K562 (cell line): ENCODE results near the gene HSD17B1. TPM values are rescaled to one million over a fixed set of nuclear protein-coding genes. Genes with fewer than 3 reads are reported as not detected.

Experiments used
- ATAC-seq: fragments of 200-7000 bp; cut with Tn5 transposase; 3 replicates; pipeline ENCODE4 v1.9.1; 2020; ENCODE audit warnings: moderate library complexity
- BruUV-seq: library from RNA; stranded (reverse); fragments of 400-500 nt; replicated peaks from 2 replicates; lab custom pipeline; 2021; lab: Mats Ljungman, UMichigan
- CTCF ChIA-PET: fragments of 300-600 bp; formaldehyde crosslinking; extraction: SDS; loops from one replicate; lab custom pipeline; 2021; ENCODE audit warnings: low intra/inter-chr PET ratio; lab: Yijun Ruan, JAX
- POLR2A ChIA-PET: fragments of 300-600, 350-650 bp; sonication (Branson Sonifier 250); formaldehyde crosslinking; extraction: SDS; loops from one replicate; lab custom pipeline; 2021; ENCODE audit warnings: antibody characterized with exemption, inconsistent platforms; lab: Yijun Ruan, JAX
- DNase-seq, 4 experiments: peaks; one replicate each; pipeline versions ENCODE4 v3.0.0 to v3.0.0-alpha.2; 2011 to 2018; ENCODE audit warnings: low spot score in 3 of 4, mixed read lengths in 3 of 4; ENCODE audit errors: extremely low read depth in 1 of 4
- FAIRE-seq: peaks from 2 replicates; lab custom pipeline; 2011; peaks lifted over from hg19 to GRCh38; lab: Jason Lieb, UNC
- H2AFZ ChIP-seq: 2 replicates; pipeline ENCODE4 v1.6.0; 2011; ENCODE audit warnings: low read depth, low read length, control low read depth, inconsistent platforms
- H3K27ac ChIP-seq: fragments of 200-600 bp; 3 replicates; pipeline ENCODE4 v1.8.0; 2011; ENCODE audit warnings: low read depth, mild to moderate bottlenecking, control low read depth, inconsistent platforms, low read length, moderate library complexity, mixed read lengths; ENCODE audit errors: extremely low read depth
- H3K27me3 ChIP-seq, 2 experiments: fragments of 300-600 bp in 1 of 2; 2 replicates in 1 of 2; 3 replicates in 1 of 2; pipeline versions ENCODE4 v1.6.0 to v1.8.0; 2011; ENCODE audit warnings: inconsistent platforms in 2 of 2, low read length in 2 of 2, mild to moderate bottlenecking in 1 of 2, mixed read lengths in 1 of 2, moderate library complexity in 1 of 2; ENCODE audit not compliant: control insufficient read depth in 2 of 2, insufficient read depth in 2 of 2
- H3K36me3 ChIP-seq: fragments of 300-600 bp; 3 replicates; pipeline ENCODE4 v1.8.0; 2011; ENCODE audit warnings: mild to moderate bottlenecking, low read length, inconsistent platforms; ENCODE audit not compliant: control insufficient read depth, insufficient read depth
- H3K4me1 ChIP-seq, 2 experiments: fragments of 200-600 bp in 1 of 2; replicated peaks in 1 of 2; 2 replicates in 1 of 2; 3 replicates in 1 of 2; pipeline versions ENCODE4 v1.5.1 to v1.8.0; 2011; ENCODE audit warnings: inconsistent platforms in 2 of 2, low read length in 2 of 2, mild to moderate bottlenecking in 1 of 2, mixed read lengths in 1 of 2, moderate library complexity in 1 of 2; ENCODE audit not compliant: control insufficient read depth in 2 of 2, insufficient read depth in 2 of 2
- H3K4me2 ChIP-seq: 2 replicates; pipeline ENCODE4 v1.6.1; 2011; ENCODE audit warnings: low read length, control low read depth, inconsistent platforms, mixed read lengths; ENCODE audit not compliant: insufficient read depth
- H3K4me3 ChIP-seq: fragments of 200-600 bp; sonication (generic), shearing (Covaris generic); 2 replicates; pipeline ENCODE4 v1.5.1; 2016; ENCODE audit warnings: control low read depth, inconsistent platforms
- H3K79me2 ChIP-seq: fragments of 200-600 bp; 3 replicates; pipeline ENCODE4 v1.8.0; 2011; ENCODE audit warnings: low read length, inconsistent platforms; ENCODE audit not compliant: control insufficient read depth, insufficient read depth
- H3K9ac ChIP-seq, 2 experiments: 2 replicates each; pipeline versions ENCODE4 v1.6.0 to v1.6.1; 2011; ENCODE audit warnings: low read depth in 2 of 2, low read length in 2 of 2, control low read depth in 1 of 2, inconsistent platforms in 1 of 2, mild to moderate bottlenecking in 1 of 2, mixed read lengths in 1 of 2; ENCODE audit not compliant: insufficient read depth in 1 of 2
- H3K9me1 ChIP-seq: one replicate; pipeline ENCODE4 v1.6.0; 2011; ENCODE audit warnings: inconsistent platforms, mild to moderate bottlenecking, low read length, moderate library complexity; ENCODE audit not compliant: control insufficient read depth, insufficient read depth
- H3K9me3 ChIP-seq: replicated peaks from 2 replicates; pipeline ENCODE4 v1.5.1; 2011; ENCODE audit warnings: low read depth, low read length, inconsistent platforms; ENCODE audit not compliant: control insufficient read depth, insufficient read depth
- H4K20me1 ChIP-seq: replicated peaks from 2 replicates; pipeline ENCODE4 v1.6.1; 2011; ENCODE audit warnings: low read length, inconsistent platforms, mixed read lengths; ENCODE audit not compliant: control insufficient read depth, insufficient read depth
- ARID1B ChIP-seq: fragments of 450-650 bp; IDR thresholded peaks from 2 replicates; pipeline ENCODE4 v1.6.1; 2016; ENCODE audit warnings: antibody characterized with exemption, mild to moderate bottlenecking, inconsistent platforms
- ARNT ChIP-seq, 2 experiments: fragments of 450-650 bp; IDR thresholded peaks; 2 replicates each; pipeline ENCODE4 v1.6.1; 2016; ENCODE audit warnings: mild to moderate bottlenecking in 1 of 2
- ELK3 ChIP-seq: fragments of 450-650 bp; formaldehyde crosslinking; IDR thresholded peaks from 2 replicates; pipeline ENCODE4 v1.4.0; 2020; ENCODE audit warnings: mild to moderate bottlenecking
- ETV6 ChIP-seq, 3 experiments: fragments of 150-350 bp in 1 of 3; sonication (generic) in 1 of 3; formaldehyde crosslinking in 1 of 3; IDR thresholded peaks; 2 replicates each; pipeline versions ENCODE4 v1.6.1 to v1.8.0; 2014 to 2022; ENCODE audit warnings: borderline replicate concordance in 2 of 3, low read depth in 2 of 3, antibody characterized with exemption in 1 of 3, low read length in 1 of 3, mild to moderate bottlenecking in 1 of 3, missing genetic modification reagents in 1 of 3
- HNRNPL ChIP-seq: fragments of 200-400 bp; formaldehyde crosslinking; IDR thresholded peaks from 2 replicates; pipeline ENCODE4 v1.6.1; 2017; ENCODE audit warnings: low read depth, mild to moderate bottlenecking, low read length
- KDM4B ChIP-seq, 2 experiments: fragments of 450-650 bp in 1 of 2; sonication (generic) in 1 of 2; IDR thresholded peaks; 2 replicates each; pipeline ENCODE4 v1.6.1; 2016 to 2017; ENCODE audit warnings: borderline replicate concordance in 2 of 2, antibody characterized with exemption in 1 of 2, low read depth in 1 of 2, mild to moderate bottlenecking in 1 of 2
- LEF1 ChIP-seq: fragments of 450-650 bp; IDR thresholded peaks from 2 replicates; pipeline ENCODE4 v1.6.1; 2016; ENCODE audit warnings: mild to moderate bottlenecking
- MBD2 ChIP-seq: sonication (generic); IDR thresholded peaks from 2 replicates; pipeline ENCODE4 v1.6.1; 2016; ENCODE audit warnings: low read depth, borderline replicate concordance
- RBFOX2 ChIP-seq: fragments of 200-400 bp; formaldehyde crosslinking; IDR thresholded peaks from 2 replicates; pipeline ENCODE4 v1.6.1; 2017; ENCODE audit warnings: low read depth, mild to moderate bottlenecking, low read length, moderate library complexity
- RBM14 ChIP-seq: fragments of 200-400 bp; formaldehyde crosslinking; IDR thresholded peaks from 2 replicates; pipeline ENCODE4 v1.6.1; 2018; ENCODE audit warnings: low read depth, mild to moderate bottlenecking, low read length, moderate library complexity, borderline replicate concordance; ENCODE audit not compliant: insufficient read depth
- SRSF7 ChIP-seq: fragments of 200-400 bp; formaldehyde crosslinking; optimal IDR thresholded peaks from 2 replicates; pipeline ENCODE3; 2017; ENCODE audit warnings: mild to moderate bottlenecking, low read depth, low read length
- TCF3 ChIP-seq: sonication (generic); formaldehyde crosslinking; IDR thresholded peaks from 2 replicates; pipeline ENCODE4 v1.4.0; 2020; ENCODE audit warnings: mild to moderate bottlenecking, missing genetic modification reagents
- TEAD1 ChIP-seq, 2 experiments: fragments of 450-650 bp in 1 of 2; sonication (generic) in 1 of 2; formaldehyde crosslinking; IDR thresholded peaks; 2 replicates each; pipeline versions ENCODE4 v1.4.0 to v1.8.0; 2020 to 2022; ENCODE audit warnings: mild to moderate bottlenecking in 2 of 2, missing genetic modification reagents in 1 of 2
- ZBTB8A ChIP-seq: fragments of 450-650 bp; IDR thresholded peaks from 2 replicates; pipeline ENCODE4 v1.6.1; 2018; ENCODE audit warnings: mild to moderate bottlenecking, moderate library complexity; ENCODE audit not compliant: partially characterized antibody
- ZNF124 ChIP-seq: sonication (generic); formaldehyde crosslinking; IDR thresholded peaks from 2 replicates; pipeline ENCODE4 v1.8.1; 2022; ENCODE audit warnings: missing genetic modification reagents
- ZNF263 ChIP-seq: sonication (generic); formaldehyde crosslinking; IDR thresholded peaks from 2 replicates; pipeline ENCODE4 v1.8.0; 2022; ENCODE audit warnings: mild to moderate bottlenecking, missing genetic modification reagents, borderline replicate concordance
- ZNF561 ChIP-seq: fragments of 450-650 bp; formaldehyde crosslinking; conservative IDR thresholded peaks from 2 replicates; pipeline ENCODE4 v1.4.0; 2020; ENCODE audit warnings: mild to moderate bottlenecking, moderate library complexity
- ZNF583 ChIP-seq: fragments of 250-450 bp; sonication (Bioruptor Pico); IDR thresholded peaks from 2 replicates; pipeline ENCODE4 v1.4.0; 2020
- WGBS: fragments of 100-300 bp; shearing (Covaris generic); methylation state at CpG from one replicate; pipeline ENCODE4 v1.1.6; 2016; ENCODE audit warnings: low coverage, mixed read lengths; ENCODE audit not compliant: insufficient coverage; ENCODE audit errors: missing lambda C conversion rate; 5-methylcytosine and 5-hydroxymethylcytosine counted together
- in situ Hi-C: fragments of 300-500 bp; cut with MboI; formaldehyde crosslinking; loops from 4 replicates; pipeline ENCODE4 v1.15.0; 2018; ENCODE audit warnings: inconsistent platforms, mixed read lengths
- intact Hi-C: fragments of 100-400 bp; cut with micrococcal nuclease; formaldehyde crosslinking; loops from 2 replicates; pipeline ENCODE4 v1.14.2; 2022
- polyA plus RNA-seq, 8 experiments: library from polyadenylated mRNA; depleted of rRNA in 4 of 8; stranded (reverse) in 5 of 8; unstranded in 3 of 8; fragments of >200 nt; fragmentation: Nextera tagmentation in 2 of 8; fragmentation: Illumina TruSeq in 1 of 8; extraction: Ambion mirVana in 2 of 8; extraction: Trizol in 1 of 8; gene quantifications; 2 replicates each; pipeline versions ENCODE4 v1.2.1 to v1.2.3, GENCODE V29; 2011 to 2014; ENCODE audit warnings: inconsistent platforms in 1 of 8, missing spikeins in 1 of 8
- total RNA-seq, 7 experiments: library from RNA; depleted of rRNA in 6 of 7; stranded (reverse); fragments of >200 nt in 6 of 7; fragmentation: Illumina TruSeq in 2 of 7; extraction: Trizol in 2 of 7; gene quantifications; 2 replicates each; pipeline versions ENCODE4 v1.2.1 to v1.2.3, GENCODE V29; 2011 to 2021; ENCODE audit warnings: low replicate concordance in 1 of 7

The HSD17B1 gene
- total and polyA plus RNA-seq, 9 of the 15 experiments (the other 6 are each of a cell fraction or from before 2014, with no cell fraction given), result 0.55 to 21.1 (median 3.6) TPM

- Histone ChIP-seq H4K20me1 (no peaks in the 10 kb centered on the region), H3K27me3 (no peaks in the 10 kb centered on the region), H3K4me3 (no peak overlapping the region), H3K4me2 (no peak overlapping the region), H2AFZ (no peak overlapping the region), H3K9me1 (no peaks in the 10 kb centered on the region), H3K4me1 (no peaks in the 10 kb centered on the region), H3K9me3 (no peaks in the 10 kb centered on the region), H3K9ac (no peak overlapping the region), H3K27ac (no peak overlapping the region), H3K36me3 (peaks cover 88% of the 10 kb centered on the region), H3K79me2 (no peaks in the 10 kb centered on the region)
- DNase-seq (no peak), ATAC-seq (no peak), FAIRE-seq (no peak)
- no peak for TF ChIP-seq ARID1B
- no peak for TF ChIP-seq KDM4B (IDR thresholded peaks at IDR 0.05; ENCODE audit: borderline replicate concordance in 2 of 2, low read depth in 1 of 2)
- TF ChIP-seq ETV6 (IDR thresholded peaks at IDR 0.05; ENCODE audit: borderline replicate concordance in 1 of 2, low read depth in 2 of 2, low read length in 1 of 2), result no peak
- TF ChIP-seq ETV6 (CRISPR knock-in tag; IDR thresholded peaks at IDR 0.05; ENCODE audit: borderline replicate concordance), result no peak
- TF ChIP-seq RBM14, result no peak
- TF ChIP-seq SRSF7, result no peak
- no peak for TF ChIP-seq ARNT (IDR thresholded peaks at IDR 0.05)
- TF ChIP-seq ZNF583 (CRISPR knock-in tag), result no peak
- TF ChIP-seq RBFOX2, result no peak
- no peak for TF ChIP-seq MBD2
- TF ChIP-seq HNRNPL, result no peak
- no peak for TF ChIP-seq LEF1
- TF ChIP-seq TEAD1 (CRISPR knock-in tag; IDR thresholded peaks at IDR 0.05), result no peak
- no peak for TF ChIP-seq ZNF561 (CRISPR knock-in tag)
- TF ChIP-seq ELK3 (CRISPR knock-in tag), result no peak
- TF ChIP-seq ZNF263 (CRISPR knock-in tag), result no peak
- no peak for TF ChIP-seq TCF3 (CRISPR knock-in tag)
- TF ChIP-seq ZBTB8A, result no peak
- no peak for TF ChIP-seq ZNF124 (CRISPR knock-in tag)
- no TSS peak for BruUV-seq
- POLR2A ChIA-PET, result no interaction called here
- intact Hi-C loops (no loop called here), in situ Hi-C loops (no loop called here)
- CTCF ChIA-PET, result no interaction called here
- 90% methylated on average over 1 of the region's 1 CpG for WGBS
These were observed 49.8 kb upstream of the HSD17B1 start for GRCh38 chr17:42502926-42503325.
